ENCODE data around the gene KYNU.

GRCh38 chr2:143063612-143064200 is 186.2 kb downstream of the KYNU start:
- TF ChIP-seq OSR1 (CRISPR knock-in tag; IDR thresholded peaks at IDR 0.05): no peak
- no peak for TF ChIP-seq ZFP3 (CRISPR knock-in tag; IDR thresholded peaks at IDR 0.05)
- no peak for TF ChIP-seq TSHZ2 (CRISPR knock-in tag; IDR thresholded peaks at IDR 0.05)
- no peak for TF ChIP-seq POU6F1 (CRISPR knock-in tag; IDR thresholded peaks at IDR 0.05; ENCODE audit: borderline replicate concordance, low read depth)
- no peak for TF ChIP-seq ZFP30 (CRISPR knock-in tag; IDR thresholded peaks at IDR 0.05)
- no peak for TF ChIP-seq BACH2 (CRISPR knock-in tag; IDR thresholded peaks at IDR 0.05; ENCODE audit: borderline replicate concordance)
- no peak for TF ChIP-seq CREB5 (CRISPR knock-in tag; IDR thresholded peaks at IDR 0.05; ENCODE audit: low read depth)
- no peak for TF ChIP-seq PATZ1 (CRISPR knock-in tag; IDR thresholded peaks at IDR 0.05; ENCODE audit: borderline replicate concordance)
- TF ChIP-seq ZNF565 (CRISPR knock-in tag; conservative IDR thresholded peaks at IDR 0.05; ENCODE audit: low read depth): no peak
- TF ChIP-seq PPARA (CRISPR knock-in tag; IDR thresholded peaks at IDR 0.05; ENCODE audit: borderline replicate concordance): no peak
- no peak for TF ChIP-seq ZNF70 (CRISPR knock-in tag; IDR thresholded peaks at IDR 0.05)
- no peak for TF ChIP-seq RARB (CRISPR knock-in tag; IDR thresholded peaks at IDR 0.05)
